HepG2 (cell line): ENCODE measurements around the gene AMOTL2. TPM values are rescaled to one million over a fixed set of nuclear protein-coding genes. Genes with fewer than 3 reads are reported as not detected.

Source experiments
- ATAC-seq: fragments of 200-7000 bp; cut with Tn5 transposase; 3 replicates; pipeline ENCODE4 v1.9.1; 2020; ENCODE audit warnings: mild to moderate bottlenecking, moderate library complexity
- BruUV-seq: library from RNA; stranded (reverse); fragments of 400-500 nt; replicated peaks from 2 replicates; lab custom pipeline; 2021; lab: Mats Ljungman, UMichigan
- CTCF ChIA-PET: fragments of 300-600 bp; formaldehyde crosslinking; extraction: SDS; loops from one replicate; lab custom pipeline; 2021; ENCODE audit warnings: low total read pairs, inconsistent platforms, low intra/inter-chr PET ratio; lab: Yijun Ruan, JAX
- POLR2A ChIA-PET: fragments of 350-600 bp; sonication (Branson Sonifier 250); formaldehyde crosslinking; loops from one replicate; lab custom pipeline; 2020; ENCODE audit warnings: antibody characterized with exemption, inconsistent platforms; lab: Yijun Ruan, JAX
- DNase-seq: peaks from one replicate; pipeline ENCODE4 v3.0.0-alpha.2; 2015; ENCODE audit warnings: low spot score
- FAIRE-seq: peaks from 3 replicates; lab custom pipeline; 2011; peaks lifted over from hg19 to GRCh38; lab: Jason Lieb, UNC
- H2AFZ ChIP-seq: one replicate; pipeline ENCODE4 v1.6.1; 2011; ENCODE audit warnings: low read length, inconsistent platforms
- H3K27ac ChIP-seq: fragments of 300-600 bp; 3 replicates; pipeline ENCODE4 v1.8.0; 2011; ENCODE audit warnings: mixed run types, mild to moderate bottlenecking, mixed read lengths, low read length, inconsistent platforms; ENCODE audit not compliant: insufficient read depth; ENCODE audit errors: extremely low read length
- H3K27me3 ChIP-seq, 2 experiments: fragments of 200-600 bp in 1 of 2; 2 replicates in 1 of 2; 3 replicates in 1 of 2; pipeline versions ENCODE4 v1.6.0 to v1.8.0; 2011; ENCODE audit warnings: low read length in 2 of 2, mild to moderate bottlenecking in 2 of 2, moderate library complexity in 2 of 2, inconsistent platforms in 1 of 2; ENCODE audit not compliant: insufficient read depth in 2 of 2, control insufficient read depth in 1 of 2
- H3K36me3 ChIP-seq, 2 experiments: fragments of 200-600 bp in 1 of 2; replicated peaks in 1 of 2; 2 replicates in 1 of 2; 3 replicates in 1 of 2; pipeline versions ENCODE4 v1.5.1 to v1.8.0; 2011; ENCODE audit warnings: low read length in 2 of 2, inconsistent platforms in 1 of 2; ENCODE audit not compliant: insufficient read depth in 2 of 2, control insufficient read depth in 1 of 2
- H3K4me1 ChIP-seq: 2 replicates; pipeline ENCODE4 v1.5.1; 2012; ENCODE audit warnings: low read length, inconsistent platforms; ENCODE audit not compliant: insufficient read depth
- H3K4me2 ChIP-seq: 2 replicates; pipeline ENCODE4 v1.6.0; 2011; ENCODE audit warnings: low read depth, low read length, inconsistent platforms
- H3K4me3 ChIP-seq, 3 experiments: fragments of 200-600 bp in 1 of 3; sonication (generic), shearing (Covaris generic) in 1 of 3; replicated peaks in 1 of 3; 2 replicates each; pipeline ENCODE4 v1.5.1; 2011 to 2016; ENCODE audit warnings: low read length in 3 of 3, inconsistent platforms in 2 of 3, low read depth in 2 of 3, mild to moderate bottlenecking in 2 of 3, control low read depth in 1 of 3, mixed read lengths in 1 of 3; ENCODE audit not compliant: insufficient read depth in 1 of 3
- H3K79me2 ChIP-seq: one replicate; pipeline ENCODE4 v1.6.1; 2011; ENCODE audit warnings: low read length, inconsistent platforms; ENCODE audit not compliant: insufficient read depth
- H3K9ac ChIP-seq: 2 replicates; pipeline ENCODE4 v1.6.0; 2011; ENCODE audit warnings: mild to moderate bottlenecking, low read depth, low read length, inconsistent platforms; ENCODE audit not compliant: insufficient read depth
- H3K9me3 ChIP-seq: 2 replicates; pipeline ENCODE4 v1.5.1; 2012; ENCODE audit warnings: mild to moderate bottlenecking, low read length
- H4K20me1 ChIP-seq: 2 replicates; pipeline ENCODE4 v1.6.0; 2011; ENCODE audit warnings: inconsistent platforms, mild to moderate bottlenecking, low read length, moderate library complexity; ENCODE audit not compliant: insufficient read depth
- AGO2 ChIP-seq: fragments of 200-400 bp; formaldehyde crosslinking; optimal IDR thresholded peaks from 2 replicates; pipeline ENCODE3; 2017; ENCODE audit warnings: mild to moderate bottlenecking, low read depth, low read length, moderate library complexity
- POLR2AphosphoS2 ChIP-seq: IDR thresholded peaks from 2 replicates; pipeline ENCODE4 v1.6.1; 2011; ENCODE audit warnings: low read depth, low read length, improper control_type of control experiment
- RBFOX2 ChIP-seq: fragments of 200-400 bp; formaldehyde crosslinking; IDR thresholded peaks from 2 replicates; pipeline ENCODE4 v1.6.1; 2017; ENCODE audit warnings: low read depth, mild to moderate bottlenecking, low read length
- RORA ChIP-seq: sonication (generic); formaldehyde crosslinking; IDR thresholded peaks from 2 replicates; pipeline ENCODE4 v1.5.0; 2020; ENCODE audit warnings: mild to moderate bottlenecking, missing genetic modification reagents, moderate library complexity
- ZNF772 ChIP-seq: sonication (generic); formaldehyde crosslinking; IDR thresholded peaks from 2 replicates; pipeline ENCODE4 v1.5.0; 2020; ENCODE audit warnings: mild to moderate bottlenecking, missing genetic modification reagents
- WGBS: methylation state at CpG from one replicate; pipeline ENCODE4 v1.1.6; 2017; ENCODE audit warnings: low lambda C conversion rate; 5-methylcytosine and 5-hydroxymethylcytosine counted together
- in situ Hi-C: cut with HindIII; loops from 2 replicates; pipeline ENCODE4 v1.10.0; 2017; ENCODE audit warnings: low pct_unique_long_range_greater_than_20kb; ENCODE audit not compliant: extremely low pct_ligation_motif_present
- intact Hi-C: fragments of 100-400 bp; cut with micrococcal nuclease; formaldehyde crosslinking; loops from one replicate; pipeline ENCODE4 v1.10.0; 2022; ENCODE audit not compliant: unreplicated experiment
- polyA plus RNA-seq, 8 experiments: library from polyadenylated mRNA; depleted of rRNA in 3 of 8; stranded (reverse) in 7 of 8; unstranded in 1 of 8; fragments of >200 nt; fragmentation: Illumina TruSeq in 4 of 8; extraction: Trizol in 4 of 8; gene quantifications; 2 replicates each; pipeline versions ENCODE4 v1.2.1 to v1.2.3, GENCODE V29; 2011 to 2016; ENCODE audit warnings: low read depth in 4 of 8, missing spikeins in 1 of 8, mixed read lengths in 1 of 8; ENCODE audit not compliant: insufficient read depth in 1 of 8
- total RNA-seq, 5 experiments: library from RNA; depleted of rRNA; stranded (reverse); fragments of >200 nt; fragmentation: Illumina TruSeq; extraction: Trizol; gene quantifications; 2 replicates each; pipeline ENCODE4 v1.2.3, GENCODE V29; 2016; ENCODE audit warnings: low read depth in 1 of 5

AMOTL2 gene
- total and polyA plus RNA-seq, 2 of the 13 experiments (the other 11 are each of a cell fraction or from before 2014, with no cell fraction given) = 17.3 to 18.5 TPM

- in situ Hi-C loops (no loop called here), intact Hi-C loops (no loop called here)
- no peak overlapping the region for H3K27ac ChIP-seq
- H3K9ac ChIP-seq = no peak overlapping the region
- no peaks in the 10 kb centered on the region for H3K79me2 ChIP-seq
- H4K20me1 ChIP-seq = peaks cover 15% of the 10 kb centered on the region; the same call in 1 of the 2 replicates
- peaks cover 47% of the 10 kb centered on the region for H3K4me1 ChIP-seq
- WGBS = 97% methylated on average over 9 of the region's 12 CpGs
- ATAC-seq (no peak), DNase-seq (no peak), FAIRE-seq (no peak)
- TF ChIP-seq RORA (CRISPR knock-in tag) (no peak), RBFOX2 (0 out of 2 replicates have a peak, but pooled peaks have one; percentile 37)
- peaks cover 51 to 79% of the 10 kb centered on the region in 2 experiments for H3K36me3 ChIP-seq
- H3K9me3 ChIP-seq = no peaks in the 10 kb centered on the region
- POLR2A ChIA-PET = interaction anchor here (14.6 kb wide), 1 partner anchor 14 kb away, joined by 140 read pairs; the partner anchor contains the start of gene AMOTL2
- no peaks in the 10 kb centered on the region for H3K27me3 ChIP-seq
- H2AFZ ChIP-seq = no peak overlapping the region
- CTCF ChIA-PET = no interaction called here
- no peak overlapping the region for H3K4me2 ChIP-seq
- BruUV-seq = no TSS peak
- H3K4me3 ChIP-seq = no peak overlapping the region
These were observed 14.2 kb downstream of the AMOTL2 start for GRCh38 chr3:134360046-134360445.

- Histone ChIP-seq H3K4me1 (peaks cover 52% of the 10 kb centered on the region), H4K20me1 (peaks cover 15% of the 10 kb centered on the region; the same call in 1 of the 2 replicates), H3K9me3 (no peaks in the 10 kb centered on the region), H3K4me2 (no peak overlapping the region), H3K4me3 (no peak overlapping the region), H3K79me2 (no peaks in the 10 kb centered on the region), H2AFZ (no peak overlapping the region), H3K27ac (no peak overlapping the region), H3K36me3 (peaks cover 48 to 72% of the 10 kb centered on the region in 2 experiments), H3K9ac (no peak overlapping the region), H3K27me3 (no peaks in the 10 kb centered on the region)
- BruUV-seq = no TSS peak
- ChIA-PET CTCF (interaction anchor here (1.3 to 1.5 kb wide), 2 partner anchors 47 to 115 kb away, joined by 3 to 6 read pairs; no protein-coding TSS in a partner anchor), POLR2A (interaction anchor here (0.7 to 14.6 kb wide), 4 partner anchors 8 to 127 kb away, joined by 3 to 140 read pairs (median 4); partner anchors contain the start of genes AMOTL2, ANAPC13 and CEP63)
- DNase-seq = no peak
- in situ Hi-C loops = no loop called here
- no peak for FAIRE-seq
- 93% methylated on average over 3 of the region's 13 CpGs for WGBS
- TF ChIP-seq ZNF772 (no peak), AGO2 (peak; percentile 26), RBFOX2 (peak; percentile 30; the same call in 1 of the 2 replicates), POLR2AphosphoS2 (peak; percentile 31; the same call in 1 of the 2 replicates)
- intact Hi-C loops = loop anchor here (2.0 kb wide), 1 partner anchor 15 kb away; the partner anchor contains the start of gene AMOTL2
- ATAC-seq = no peak
These were observed 14.9 kb downstream of the AMOTL2 start for GRCh38 chr3:134359121-134360010.
